ENCODE measurements around the gene LZTR1.

Gene LZTR1

GRCh38 chr22:21029486-21030025 is 47.5 kb downstream of the LZTR1 start:
- TF ChIP-seq CTCF (IDR thresholded peaks at IDR 0.05; ENCODE audit: control insufficient read depth, insufficient read depth, low read depth, low read length, missing control alignments), result no peak
- DNase-seq (ENCODE audit: low read depth), result no peak
- no peak overlapping the region for H3K4me3 ChIP-seq (ENCODE audit: control insufficient read depth, low read depth, low read length)

GRCh38 chr22:21030032-21030431 is 47.9 kb downstream of the LZTR1 start:
- TF ChIP-seq CTCF (IDR thresholded peaks at IDR 0.05; ENCODE audit: control insufficient read depth, insufficient read depth, low read depth, low read length, missing control alignments), result no peak
- no peak for DNase-seq (ENCODE audit: low read depth)
- no peak overlapping the region for H3K4me3 ChIP-seq (ENCODE audit: control insufficient read depth, low read depth, low read length)

- no peak for TF ChIP-seq CTCF (IDR thresholded peaks at IDR 0.05; ENCODE audit: control insufficient read depth, insufficient read depth, low read depth, low read length, missing control alignments)
- no peak for DNase-seq (ENCODE audit: low read depth)
Measured at GRCh38 chr22:21030621-21031544, 48.8 kb downstream of the LZTR1 start.

GRCh38 chr22:21031545-21032036 is 49.5 kb downstream of the LZTR1 start:
- TF ChIP-seq CTCF (IDR thresholded peaks at IDR 0.05; ENCODE audit: control insufficient read depth, insufficient read depth, low read depth, low read length, missing control alignments), result no peak
- DNase-seq (ENCODE audit: low read depth), result no peak
- no peak overlapping the region for H3K4me3 ChIP-seq (ENCODE audit: control insufficient read depth, low read depth, low read length)

More at GRCh38 chr22:21030621-21031544, 48.8 kb downstream of the LZTR1 start:
- H3K4me3 ChIP-seq (ENCODE audit: control insufficient read depth, low read depth, low read length), result no peak overlapping the region

- no peak for TF ChIP-seq CTCF (IDR thresholded peaks at IDR 0.05; ENCODE audit: control insufficient read depth, insufficient read depth, low read depth, low read length, missing control alignments)
- DNase-seq (ENCODE audit: low read depth), result no peak
- H3K4me3 ChIP-seq (ENCODE audit: control insufficient read depth, low read depth, low read length), result no peak within 1 kb of the TSS; the same call in 1 of the 2 replicates
Measured at GRCh38 chr22:21032037-21032867, 50.2 kb downstream of the LZTR1 start, which contains the start of gene SLC7A4. Gene SLC7A4 (minus strand): TSS chr22:21032561. CDS start chr22:21031812, 749 bp downstream.
